A549 treated with CORT108297 at 1 μM for 4 hours (cell line): Measurements from ENCODE around the gene UBE2D1. TPM values are rescaled to one million over a fixed set of nuclear protein-coding genes. Genes with fewer than 3 reads are reported as not detected.

Source experiments
- total RNA-seq: library from RNA; stranded (reverse); fragments of 200-300 nt; extraction: Qiagen RNA extraction; gene quantifications from 5 replicates; pipeline ENCODE4 v1.2.3, GENCODE V29; 2022

UBE2D1 gene
- 15.6 to 21.5 TPM (median 20.7 TPM) in 5 replicates for total RNA-seq

GRCh38 chr10:58334817-58335305 is at the start of gene UBE2D1:
Gene UBE2D1 (plus strand): TSS chr10:58335006. CDS start chr10:58335202, 196 bp downstream.

GRCh38 chr10:58384999-58385783 is 50.4 kb downstream of the UBE2D1 start, which contains the start of gene TFAM:
Gene TFAM (plus strand): TSS chr10:58385410. CDS start chr10:58385548, 138 bp downstream.

Other genes with a start within 250 kb of the UBE2D1 start
- 2.1 to 3.2 TPM (median 2.7 TPM) in 5 replicates for gene IPMK, start 67.1 kb upstream of the UBE2D1 start, total RNA-seq
- gene CISD1, start 65.8 kb upstream of the UBE2D1 start, total RNA-seq = 46.3 to 59.3 TPM (median 52.8 TPM) in 5 replicates
- 68.9 to 103 TPM (median 74.2 TPM) in 5 replicates for gene TFAM, start 50.4 kb downstream of the UBE2D1 start, total RNA-seq
- gene BICC1, start 177.9 kb downstream of the UBE2D1 start, total RNA-seq = 18.0 to 27.3 TPM (median 21.2 TPM) in 5 replicates